Thyroid gland (tissue), 4 donors: ENCODE results near the gene LRRC59.

Experiments used
- POLR2A ChIP-seq, 2 donors: fragments of 450-650 bp; IDR thresholded peaks; one replicate each; pipeline ENCODE4 v1.6.1; 2017; ENCODE audit warnings: antibody characterized with exemption in 2 of 2, mild to moderate bottlenecking in 2 of 2, moderate library complexity in 1 of 2
- TF ChIP-seq, protein P1 (sequence below), 6 experiments: fragments of 200-600 bp in 3 of 6; fragments of 450-650 bp in 3 of 6; sonication (generic) in 3 of 6; IDR thresholded peaks; one replicate each; pipeline ENCODE4 v1.5.1; 2016 to 2019; ENCODE audit warnings: antibody characterized with exemption in 6 of 6, mild to moderate bottlenecking in 2 of 6, inconsistent platforms in 1 of 6, moderate library complexity in 1 of 6

DNA sequence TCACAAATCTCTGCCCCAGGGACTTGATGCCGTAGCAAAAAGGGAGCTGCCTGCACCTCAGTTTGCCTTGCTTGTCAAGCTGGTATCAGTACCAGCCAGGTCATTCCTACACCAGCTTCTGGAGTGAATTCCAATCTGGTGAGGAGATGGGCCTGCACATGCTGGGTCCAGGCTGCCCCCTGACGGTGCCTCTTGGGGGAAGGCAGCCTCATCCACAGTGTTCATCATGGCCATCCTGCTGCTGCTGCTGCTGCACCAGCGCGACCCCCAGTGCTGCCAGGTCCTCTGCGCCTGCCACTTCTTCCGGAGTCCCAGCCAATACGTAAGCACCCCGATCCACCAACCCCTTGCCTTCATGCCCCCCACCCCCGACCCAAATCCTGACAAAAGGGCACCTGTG, 32.6 kb downstream of the LRRC59 start:
- TF ChIP-seq, protein P1, sequence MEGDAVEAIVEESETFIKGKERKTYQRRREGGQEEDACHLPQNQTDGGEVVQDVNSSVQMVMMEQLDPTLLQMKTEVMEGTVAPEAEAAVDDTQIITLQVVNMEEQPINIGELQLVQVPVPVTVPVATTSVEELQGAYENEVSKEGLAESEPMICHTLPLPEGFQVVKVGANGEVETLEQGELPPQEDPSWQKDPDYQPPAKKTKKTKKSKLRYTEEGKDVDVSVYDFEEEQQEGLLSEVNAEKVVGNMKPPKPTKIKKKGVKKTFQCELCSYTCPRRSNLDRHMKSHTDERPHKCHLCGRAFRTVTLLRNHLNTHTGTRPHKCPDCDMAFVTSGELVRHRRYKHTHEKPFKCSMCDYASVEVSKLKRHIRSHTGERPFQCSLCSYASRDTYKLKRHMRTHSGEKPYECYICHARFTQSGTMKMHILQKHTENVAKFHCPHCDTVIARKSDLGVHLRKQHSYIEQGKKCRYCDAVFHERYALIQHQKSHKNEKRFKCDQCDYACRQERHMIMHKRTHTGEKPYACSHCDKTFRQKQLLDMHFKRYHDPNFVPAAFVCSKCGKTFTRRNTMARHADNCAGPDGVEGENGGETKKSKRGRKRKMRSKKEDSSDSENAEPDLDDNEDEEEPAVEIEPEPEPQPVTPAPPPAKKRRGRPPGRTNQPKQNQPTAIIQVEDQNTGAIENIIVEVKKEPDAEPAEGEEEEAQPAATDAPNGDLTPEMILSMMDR (IDR thresholded peaks at IDR 0.05), result no peak
- TF ChIP-seq POLR2A (IDR thresholded peaks at IDR 0.05), result no peak
